T47D (cell line): ENCODE data around the gene DEFB116.
"Not testable (repeated sequence)": the region's sequence is repeated elsewhere in the genome, so short reads cannot be mapped to it uniquely, and the experiment has no call there.

Experiments used
- DNase-seq, 2 experiments: peaks; one replicate each; pipeline versions ENCODE4 v3.0.0 to v3.0.0-alpha.2; 2011 to 2012; ENCODE audit warnings: low read depth in 1 of 2, low spot score in 1 of 2
- JUND ChIP-seq: IDR thresholded peaks from 2 replicates; pipeline ENCODE4 v1.6.1; 2012; ENCODE audit warnings: low read depth
- in situ Hi-C: cut with HindIII; loops from 2 replicates; pipeline ENCODE4 v1.10.0; 2016; ENCODE audit warnings: low sequenced_read_pairs, low pct_unique_long_range_greater_than_20kb

DEFB116 gene, protein sequence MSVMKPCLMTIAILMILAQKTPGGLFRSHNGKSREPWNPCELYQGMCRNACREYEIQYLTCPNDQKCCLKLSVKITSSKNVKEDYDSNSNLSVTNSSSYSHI

DNA sequence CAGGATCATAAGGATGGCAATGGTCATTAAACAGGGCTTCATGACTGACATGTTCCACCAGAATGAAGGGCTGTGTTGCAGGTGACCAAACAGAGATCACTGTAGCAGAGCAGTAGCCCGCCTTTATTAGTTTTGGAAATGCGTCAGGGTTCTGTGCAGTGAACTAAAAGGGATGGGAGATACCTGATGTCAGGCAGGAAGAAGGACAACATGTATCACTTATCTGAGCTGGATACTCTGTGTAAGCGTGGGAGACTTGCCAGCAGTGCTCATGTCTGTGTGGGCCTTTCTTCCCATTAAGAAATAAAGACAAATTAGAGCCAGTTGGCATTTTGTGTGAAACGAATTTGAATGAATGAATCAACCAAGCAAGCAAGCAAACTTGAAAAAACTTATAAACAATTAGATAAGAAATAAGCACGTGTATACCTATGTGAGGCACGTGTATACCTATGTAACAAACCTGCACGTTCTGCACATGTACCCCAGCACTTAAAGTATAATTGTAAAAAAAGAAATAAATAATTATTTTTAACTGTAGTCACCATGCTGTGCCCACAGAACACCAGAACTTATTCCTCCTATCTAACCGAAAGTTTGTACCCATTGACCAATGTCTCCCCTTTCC, at the start of gene DEFB116:
TSS of gene DEFB116 (minus strand) at position 51 of the 628 bp plus-strand sequence. CDS start at position 51, 0 bp downstream.
- in situ Hi-C loops, result no loop called here
- no peak for TF ChIP-seq JUND
- no peak for DNase-seq

DNA sequence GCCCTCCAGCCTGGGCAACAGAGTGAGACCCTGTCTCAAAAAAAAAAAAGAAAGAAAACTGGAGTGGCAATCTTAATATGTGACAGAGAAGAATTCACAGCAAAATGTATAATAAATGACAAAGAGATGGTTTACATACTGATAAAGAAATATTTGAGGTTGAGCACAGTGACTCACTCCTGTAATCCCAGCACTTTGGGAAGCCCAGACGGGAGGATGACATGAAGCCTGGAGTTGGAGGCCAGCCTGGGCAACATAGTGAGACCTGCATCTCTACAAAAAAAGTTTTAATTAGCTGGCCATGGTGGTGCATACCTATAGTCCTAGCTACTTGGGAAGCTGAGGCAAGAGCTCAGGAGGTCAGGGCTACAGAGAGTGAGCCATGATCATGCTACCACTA, 47.6 kb upstream of the DEFB116 start:
- DNase-seq, result no peak

DNA sequence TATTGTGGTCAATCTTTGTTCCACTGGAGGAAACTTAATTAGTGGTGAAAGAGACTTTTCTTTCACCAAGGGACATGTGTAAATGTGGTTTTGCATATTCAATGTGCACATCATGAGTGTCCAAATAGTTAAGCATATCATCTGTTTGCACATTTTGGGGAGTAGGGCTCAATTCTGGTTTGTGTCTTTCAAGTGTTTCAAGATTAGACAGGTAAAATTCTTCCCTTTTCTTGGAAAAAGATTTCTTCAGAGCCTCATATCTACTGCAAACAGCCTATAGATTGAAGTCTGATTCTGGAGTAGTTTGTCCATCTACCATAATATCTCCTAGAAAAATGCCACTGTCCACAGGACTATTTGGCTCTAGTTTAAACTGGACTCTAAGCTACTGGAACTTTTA, 33.1 kb upstream of the DEFB116 start:
- in situ Hi-C loops, result no loop called here
- no peak for TF ChIP-seq JUND
- DNase-seq, result no peak

More for the DNA sequence above, 47.6 kb upstream of the DEFB116 start:
- in situ Hi-C loops, result no loop called here
- TF ChIP-seq JUND, result no peak

DNA sequence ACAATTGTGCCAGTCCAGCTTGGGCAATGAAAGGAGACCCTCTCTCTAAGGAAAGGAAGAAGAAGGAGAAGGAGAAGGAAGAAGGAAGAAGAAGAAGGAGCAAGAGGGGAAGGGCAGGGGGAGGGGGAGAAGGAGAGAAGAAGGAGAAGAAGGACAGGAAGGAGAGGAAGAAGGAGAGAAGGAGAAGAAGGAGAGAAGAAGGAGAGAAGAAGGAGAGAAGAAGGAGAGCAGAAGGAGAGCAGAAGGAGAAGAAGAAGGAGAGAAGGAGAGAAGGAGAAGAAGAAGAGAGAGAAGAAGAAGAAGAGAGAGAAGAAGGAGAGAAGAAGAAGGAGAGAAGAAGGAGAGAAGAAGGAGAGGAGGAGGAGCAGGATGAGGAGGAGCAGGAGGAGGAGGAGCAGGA, 22.5 kb upstream of the DEFB116 start:
- no peak for DNase-seq

DNA sequence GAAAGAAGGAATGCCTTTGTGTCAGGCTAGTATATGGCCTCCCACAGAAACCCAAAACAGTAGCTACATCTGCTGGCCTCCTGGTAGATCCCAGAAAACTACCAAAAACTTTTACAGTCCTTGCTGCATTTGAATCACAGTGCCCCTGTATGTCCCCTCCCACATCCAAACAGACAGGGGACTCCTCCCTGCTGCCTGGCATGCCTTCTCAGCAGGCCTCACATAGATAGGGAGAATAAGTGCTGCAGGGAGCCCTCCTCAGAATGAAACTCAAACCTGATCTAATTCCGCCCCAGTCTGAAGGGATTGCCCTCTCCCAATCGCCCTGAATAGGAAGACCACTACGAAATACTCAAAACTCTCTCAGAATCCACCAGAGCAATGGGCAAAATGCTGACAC, 14.1 kb upstream of the DEFB116 start:
- in situ Hi-C loops, result no loop called here
- no peak for DNase-seq
- no peak for TF ChIP-seq JUND

More for the DNA sequence above, 22.5 kb upstream of the DEFB116 start:
- TF ChIP-seq JUND, result no peak
- in situ Hi-C loops, result no loop called here

DNA sequence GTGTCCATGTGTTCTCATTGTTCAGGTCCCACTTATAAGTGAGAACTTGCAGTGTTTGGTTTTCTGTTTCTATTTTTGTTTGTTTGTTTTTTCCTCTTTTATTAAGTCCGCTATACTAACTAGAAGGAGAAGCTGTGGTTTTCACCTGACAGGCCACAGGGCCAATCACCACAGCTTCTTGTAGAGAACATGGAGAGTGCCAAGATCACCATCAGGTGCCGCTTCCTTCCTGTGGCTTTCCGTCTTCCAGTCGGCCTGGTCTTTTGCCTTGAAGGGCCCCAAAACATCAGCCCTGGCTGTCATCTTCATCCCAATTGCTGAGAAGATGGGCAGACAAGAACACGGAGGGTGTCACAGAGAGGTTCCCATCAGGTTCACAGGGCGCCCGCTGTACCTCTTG, 23.4 kb downstream of the DEFB116 start:
- DNase-seq, in situ Hi-C loops: not testable (repeated sequence)

DNA sequence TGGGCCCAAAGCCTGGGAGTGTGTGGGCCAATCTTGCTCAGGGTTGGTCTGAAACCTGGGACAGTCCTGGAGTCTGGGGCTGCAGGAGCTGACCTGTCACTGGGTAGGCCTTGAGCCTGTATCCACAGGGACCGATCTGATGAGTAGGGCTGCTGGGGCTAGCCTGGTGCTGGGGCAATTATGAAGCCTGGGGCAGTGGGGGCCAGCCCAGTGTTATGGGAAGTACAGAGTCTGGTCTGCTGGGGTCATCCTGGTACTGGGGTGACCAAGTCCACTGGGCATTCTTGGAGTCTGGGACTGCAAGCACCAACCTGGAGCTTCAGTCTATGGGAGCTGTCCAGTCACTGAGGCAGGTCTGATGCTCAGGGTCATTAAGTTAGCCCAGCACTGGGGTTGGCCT, 30.2 kb downstream of the DEFB116 start:
- no peak for TF ChIP-seq JUND
- DNase-seq, result no peak
- in situ Hi-C loops, result no loop called here

DNA sequence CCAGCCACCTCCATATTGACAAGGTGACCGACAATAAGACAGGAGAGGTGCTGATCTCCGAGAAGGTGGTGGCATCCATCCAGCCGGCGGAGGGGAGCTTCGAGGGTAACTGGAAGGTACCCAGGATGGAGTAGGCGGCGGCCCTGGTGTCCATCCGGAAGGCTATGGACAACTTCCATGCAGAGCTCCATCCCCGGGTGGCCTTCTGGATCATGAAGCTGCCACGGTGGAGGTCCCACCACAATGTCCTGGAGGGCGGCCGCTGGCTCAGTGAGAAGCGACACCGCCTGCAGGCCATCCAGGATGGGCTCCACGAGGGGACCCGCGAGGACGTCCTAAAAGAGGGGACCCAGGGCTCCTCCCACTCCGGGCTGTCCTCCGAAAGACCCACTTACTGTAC, 33.9 kb downstream of the DEFB116 start:
- TF ChIP-seq JUND, result no peak
- no peak for DNase-seq
- in situ Hi-C loops, result no loop called here

DNA sequence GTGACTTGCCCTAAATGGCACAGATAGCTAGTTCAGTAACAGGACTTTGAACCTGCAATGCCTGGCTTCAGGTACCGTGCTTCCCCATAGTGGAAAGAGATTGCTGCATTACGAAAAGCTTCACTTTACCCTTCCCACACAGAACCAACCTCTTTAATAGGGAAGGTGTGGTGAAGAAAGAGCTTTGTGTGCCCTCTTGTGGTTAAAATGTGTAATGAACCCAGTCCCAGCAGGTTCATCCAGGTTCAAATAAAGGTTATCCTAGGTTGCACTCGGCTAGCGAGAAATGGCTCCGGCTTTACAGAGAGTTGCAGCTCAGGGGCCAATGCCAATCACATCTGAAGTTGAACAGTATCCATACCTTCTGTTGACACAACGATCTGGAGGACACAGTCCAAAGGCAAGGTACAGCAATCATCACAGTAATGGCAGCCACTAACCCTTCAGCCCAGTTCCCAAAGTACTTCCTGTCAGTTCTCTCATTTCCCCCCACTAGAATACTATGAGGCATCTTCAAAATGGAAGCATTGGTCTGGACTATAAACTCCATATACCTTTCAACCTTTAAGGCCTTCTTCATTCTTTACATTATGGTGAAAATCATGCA, 48.0 kb downstream of the DEFB116 start:
- peak; percentile 49 to 69 for DNase-seq
- in situ Hi-C loops, result no loop called here
- TF ChIP-seq JUND, result no peak

DNA sequence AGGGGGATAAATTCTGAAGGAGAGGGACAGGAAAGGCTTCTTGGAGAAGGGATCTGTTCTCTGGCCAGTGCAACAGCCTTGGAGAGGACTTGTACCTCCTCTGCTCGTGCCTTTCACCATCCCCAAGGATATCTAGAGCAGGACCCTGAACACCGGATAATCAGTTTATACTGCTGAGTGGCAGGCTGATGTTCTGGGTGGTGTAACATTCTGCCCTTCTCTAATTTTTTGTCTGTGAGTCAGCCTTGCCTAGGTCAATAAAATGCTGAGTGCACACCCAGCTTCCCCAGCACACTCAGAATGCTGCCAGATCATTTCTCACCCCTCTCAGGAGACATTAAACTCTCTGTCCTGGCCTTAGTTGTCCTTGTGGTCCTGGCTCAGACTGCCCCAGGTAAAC, 51.0 kb downstream of the DEFB116 start, which contains the start of gene DEFB115:
TSS of gene DEFB115 (plus strand) at position 301 of the 400 bp plus-strand sequence. CDS start at position 301, 0 bp downstream.
- TF ChIP-seq JUND, result no peak

DNA sequence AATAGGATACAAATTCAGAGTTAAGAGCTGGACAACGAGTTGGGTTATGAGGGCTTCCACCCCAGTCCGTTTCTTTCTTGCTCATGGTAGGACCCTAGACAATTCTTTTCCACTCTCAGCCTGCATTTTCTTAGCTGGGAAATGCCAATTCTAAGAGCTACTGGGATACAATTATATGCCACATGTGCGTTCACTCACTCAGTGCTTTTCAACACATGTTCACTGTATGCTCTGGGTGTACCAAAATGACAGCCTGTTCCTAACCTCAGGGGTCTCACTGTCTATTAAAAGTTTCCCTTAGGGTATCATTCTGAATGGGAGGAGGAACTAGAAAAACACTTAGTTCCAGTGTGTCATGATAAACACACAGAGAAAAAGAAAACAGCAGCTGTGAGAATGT, 51.4 kb downstream of the DEFB116 start:
- in situ Hi-C loops, result no loop called here
- no peak for TF ChIP-seq JUND
- no peak for DNase-seq

More for the DNA sequence above, 51.0 kb downstream of the DEFB116 start, which contains the start of gene DEFB115:
- no peak for DNase-seq
- in situ Hi-C loops, result no loop called here
